DOHH2 (cell line): ENCODE results near the gene BATF3.

Source experiments
- CTCF ChIP-seq: fragments of 200-600 bp; sonication (generic); IDR thresholded peaks from one replicate; pipeline ENCODE4 v1.5.1; 2014; ENCODE audit warnings: antibody characterized with exemption, mild to moderate bottlenecking, low read depth, low read length; ENCODE audit not compliant: poor library complexity, severe bottlenecking
- EZH2phosphoT487 ChIP-seq: fragments of 200-600 bp; sonication (generic); IDR thresholded peaks from 2 replicates; pipeline ENCODE4 v1.6.1; 2017; ENCODE audit warnings: borderline replicate concordance, mild to moderate bottlenecking, antibody characterized with exemption, low read length, moderate library complexity, mixed read lengths

DNA sequence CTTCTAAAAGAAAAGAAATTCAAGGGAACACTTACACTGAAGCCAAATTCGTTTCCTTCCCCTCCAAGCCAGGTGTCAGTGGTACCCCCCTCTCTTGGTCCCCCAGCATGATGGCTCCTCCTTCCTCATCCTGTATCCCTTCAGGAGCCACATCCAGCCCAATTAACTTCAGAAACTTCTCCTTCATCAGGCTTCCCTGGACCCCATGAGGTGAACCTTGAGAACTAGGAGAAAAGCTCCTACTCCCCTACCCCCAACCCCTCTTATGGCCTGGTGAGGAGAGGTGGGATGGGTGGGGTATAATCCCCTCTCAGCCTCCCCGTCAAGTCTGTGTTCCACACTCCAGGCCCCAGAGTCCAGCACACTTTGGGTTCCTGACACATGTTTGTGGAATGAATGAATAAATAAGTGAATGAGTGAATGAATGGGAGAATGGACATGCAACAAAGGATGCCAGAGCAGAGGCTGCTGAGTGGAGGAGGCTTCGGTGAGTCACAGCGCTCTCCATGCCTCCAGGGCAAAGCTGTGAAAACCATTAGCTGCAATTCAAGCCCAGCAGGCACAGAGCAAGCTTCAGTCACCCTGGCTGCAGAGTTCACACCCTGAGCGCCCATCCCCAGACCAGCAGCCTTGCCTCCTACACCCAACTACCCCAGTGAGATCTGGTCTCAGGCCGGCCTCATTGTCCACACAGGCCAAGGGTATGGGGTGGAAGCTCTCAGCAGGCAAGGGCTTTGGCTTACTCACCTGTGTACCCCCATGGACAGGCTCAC lies 43.8 kb downstream of the BATF3 start:
- TF ChIP-seq CTCF (no peak), EZH2phosphoT487 (no peak)
